Measurements from ENCODE around the gene B3GAT1. TPM values are rescaled to one million over a fixed set of nuclear protein-coding genes. Genes with fewer than 3 reads are reported as not detected.

The B3GAT1 gene
- total RNA-seq, 1 donor from 2014 or later: 1.9 TPM

- Histone ChIP-seq H2AFZ (ENCODE audit: low read depth, low read length) (no peak overlapping the region), H4K20me1 (ENCODE audit: insufficient read depth, low read length) (no peaks in the 10 kb centered on the region), H3K4me1 (ENCODE audit: insufficient read depth, low read length) (no peaks in the 10 kb centered on the region), H3K9ac (ENCODE audit: low read length) (no peak overlapping the region), H3K36me3 (ENCODE audit: insufficient read depth, low read length) (no peaks in the 10 kb centered on the region), H3K4me2 (ENCODE audit: low read length) (no peak overlapping the region), H3K27me3 (ENCODE audit: insufficient read depth, low read length) (no peaks in the 10 kb centered on the region), H3K27ac (ENCODE audit: low read depth, low read length) (no peak overlapping the region), H3K79me2 (ENCODE audit: insufficient read depth, low read length) (no peaks in the 10 kb centered on the region), H3K9me3 (ENCODE audit: insufficient read depth, low read depth, low read length) (peaks cover 2% of the 10 kb centered on the region), H3K4me3 (ENCODE audit: insufficient read depth, low read depth, low read length) (no peak overlapping the region)
- DNase-seq (ENCODE audit: low read depth) (no peak), FAIRE-seq (no peak)
- Mint-ChIP-seq H3K27me3 (ENCODE audit: low read depth, unreplicated experiment) (peaks cover 46% of the 10 kb centered on the region), H3K36me3 (ENCODE audit: low read depth, unreplicated experiment) (peaks cover 2% of the 10 kb centered on the region), H3K9me3 (ENCODE audit: unreplicated experiment) (no peaks in the 10 kb centered on the region), H3K4me3 (ENCODE audit: unreplicated experiment) (no peak overlapping the region), H3K27ac (ENCODE audit: unreplicated experiment) (no peak overlapping the region), H3K4me1 (ENCODE audit: low read depth, unreplicated experiment) (no peaks in the 10 kb centered on the region)
- no peak for TF ChIP-seq EZH2 (IDR thresholded peaks at IDR 0.05; ENCODE audit: insufficient read depth, low read length)
- TF ChIP-seq CTCF (IDR thresholded peaks at IDR 0.05; ENCODE audit: insufficient read depth, low read depth, low read length): no peak
These were observed 23.5 kb downstream of the B3GAT1 start for GRCh38 chr11:134388590-134388989.

GRCh38 chr11:134387501-134387900 lies 24.5 kb downstream of the B3GAT1 start:
- no peaks in the 10 kb centered on the region for H3K9me3 Mint-ChIP-seq (ENCODE audit: unreplicated experiment)
- Histone ChIP-seq H3K4me2 (ENCODE audit: low read length) (no peak overlapping the region), H3K9ac (ENCODE audit: low read length) (no peak overlapping the region), H3K79me2 (ENCODE audit: insufficient read depth, low read length) (no peaks in the 10 kb centered on the region), H3K9me3 (ENCODE audit: insufficient read depth, low read depth, low read length) (peaks cover 2% of the 10 kb centered on the region), H2AFZ (ENCODE audit: low read depth, low read length) (no peak overlapping the region), H3K27ac (ENCODE audit: low read depth, low read length) (no peak overlapping the region), H3K27me3 (ENCODE audit: insufficient read depth, low read length) (no peaks in the 10 kb centered on the region), H3K4me1 (ENCODE audit: insufficient read depth, low read length) (no peaks in the 10 kb centered on the region), H3K4me3 (ENCODE audit: insufficient read depth, low read depth, low read length) (no peak overlapping the region), H4K20me1 (ENCODE audit: insufficient read depth, low read length) (no peaks in the 10 kb centered on the region), H3K36me3 (ENCODE audit: insufficient read depth, low read length) (no peaks in the 10 kb centered on the region)
- H3K27ac Mint-ChIP-seq (ENCODE audit: unreplicated experiment): no peak overlapping the region
- H3K27me3 Mint-ChIP-seq (ENCODE audit: low read depth, unreplicated experiment): peaks cover 37% of the 10 kb centered on the region
- H3K36me3 Mint-ChIP-seq (ENCODE audit: low read depth, unreplicated experiment): peaks cover 2% of the 10 kb centered on the region
- H3K4me1 Mint-ChIP-seq (ENCODE audit: low read depth, unreplicated experiment): no peaks in the 10 kb centered on the region
- FAIRE-seq: no peak
- no peak for TF ChIP-seq CTCF (IDR thresholded peaks at IDR 0.05; ENCODE audit: insufficient read depth, low read depth, low read length)
- no peak for TF ChIP-seq EZH2 (IDR thresholded peaks at IDR 0.05; ENCODE audit: insufficient read depth, low read length)
- no peak overlapping the region for H3K4me3 Mint-ChIP-seq (ENCODE audit: unreplicated experiment)
- no peak for DNase-seq (ENCODE audit: low read depth)

DNA sequence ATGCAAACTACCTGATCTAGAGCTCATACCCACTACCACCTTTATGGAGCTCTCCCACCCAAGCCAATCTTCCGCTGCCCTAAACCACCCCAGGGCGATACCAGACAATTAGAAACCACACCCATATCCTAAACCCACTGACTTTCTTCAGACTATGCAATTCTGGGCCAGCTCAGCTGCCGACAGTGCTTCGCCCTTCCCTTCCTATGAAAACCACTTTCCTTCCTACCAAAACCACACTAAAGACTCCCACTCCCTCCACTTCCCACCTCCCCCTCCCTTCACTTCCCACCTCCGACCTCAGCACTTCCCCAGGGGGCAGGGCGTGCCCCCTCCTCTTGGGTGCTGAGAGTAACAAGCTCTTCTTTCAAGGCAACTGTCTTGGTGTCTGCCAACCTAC lies 25.1 kb downstream of the B3GAT1 start:
- no peak overlapping the region for H3K27ac Mint-ChIP-seq (ENCODE audit: unreplicated experiment)
- DNase-seq (ENCODE audit: low read depth): no peak
- no peaks in the 10 kb centered on the region for H3K4me1 ChIP-seq (ENCODE audit: insufficient read depth, low read length)
- no peak overlapping the region for H3K4me2 ChIP-seq (ENCODE audit: low read length)
- no peaks in the 10 kb centered on the region for H4K20me1 ChIP-seq (ENCODE audit: insufficient read depth, low read length)
- TF ChIP-seq CTCF (IDR thresholded peaks at IDR 0.05; ENCODE audit: insufficient read depth, low read depth, low read length) (no peak), EZH2 (IDR thresholded peaks at IDR 0.05; ENCODE audit: insufficient read depth, low read length) (no peak)
- no peak for FAIRE-seq
- no peak overlapping the region for H3K4me3 ChIP-seq (ENCODE audit: insufficient read depth, low read depth, low read length)
- no peaks in the 10 kb centered on the region for H3K79me2 ChIP-seq (ENCODE audit: insufficient read depth, low read length)
- H3K36me3 Mint-ChIP-seq (ENCODE audit: low read depth, unreplicated experiment): peaks cover 2% of the 10 kb centered on the region
- H3K27me3 ChIP-seq (ENCODE audit: insufficient read depth, low read length): no peaks in the 10 kb centered on the region
- H3K9ac ChIP-seq (ENCODE audit: low read length): no peak overlapping the region
- H3K4me3 Mint-ChIP-seq (ENCODE audit: unreplicated experiment): no peak overlapping the region
- no peaks in the 10 kb centered on the region for H3K9me3 Mint-ChIP-seq (ENCODE audit: unreplicated experiment)
- no peaks in the 10 kb centered on the region for H3K36me3 ChIP-seq (ENCODE audit: insufficient read depth, low read length)
- H3K27me3 Mint-ChIP-seq (ENCODE audit: low read depth, unreplicated experiment): peaks cover 35% of the 10 kb centered on the region
- no peak overlapping the region for H2AFZ ChIP-seq (ENCODE audit: low read depth, low read length)
- H3K9me3 ChIP-seq (ENCODE audit: insufficient read depth, low read depth, low read length): peaks cover 2% of the 10 kb centered on the region
- no peaks in the 10 kb centered on the region for H3K4me1 Mint-ChIP-seq (ENCODE audit: low read depth, unreplicated experiment)
- no peak overlapping the region for H3K27ac ChIP-seq (ENCODE audit: low read depth, low read length)
